Prostate gland (tissue), 2 donors: ENCODE results near the gene HPCA.

ENCODE experiments used
- POLR2A ChIP-seq: fragments of 450-650 bp; IDR thresholded peaks from one replicate; pipeline ENCODE4 v1.6.1; 2016; ENCODE audit warnings: antibody characterized with exemption, mild to moderate bottlenecking
- POLR2AphosphoS5 ChIP-seq: sonication (generic); formaldehyde crosslinking; IDR thresholded peaks from one replicate; pipeline ENCODE4 v1.6.1; 2017; ENCODE audit warnings: antibody characterized with exemption
- TF ChIP-seq, protein P1 (sequence below), 4 experiments: fragments of 200-600 bp in 2 of 4; fragments of 450-650 bp in 2 of 4; sonication (generic) in 2 of 4; IDR thresholded peaks; 1 replicate in 3 of 4; 2 replicates in 1 of 4; pipeline ENCODE4 v1.5.1; 2016 to 2019; ENCODE audit warnings: antibody characterized with exemption in 4 of 4, mild to moderate bottlenecking in 2 of 4, moderate library complexity in 2 of 4

DNA sequence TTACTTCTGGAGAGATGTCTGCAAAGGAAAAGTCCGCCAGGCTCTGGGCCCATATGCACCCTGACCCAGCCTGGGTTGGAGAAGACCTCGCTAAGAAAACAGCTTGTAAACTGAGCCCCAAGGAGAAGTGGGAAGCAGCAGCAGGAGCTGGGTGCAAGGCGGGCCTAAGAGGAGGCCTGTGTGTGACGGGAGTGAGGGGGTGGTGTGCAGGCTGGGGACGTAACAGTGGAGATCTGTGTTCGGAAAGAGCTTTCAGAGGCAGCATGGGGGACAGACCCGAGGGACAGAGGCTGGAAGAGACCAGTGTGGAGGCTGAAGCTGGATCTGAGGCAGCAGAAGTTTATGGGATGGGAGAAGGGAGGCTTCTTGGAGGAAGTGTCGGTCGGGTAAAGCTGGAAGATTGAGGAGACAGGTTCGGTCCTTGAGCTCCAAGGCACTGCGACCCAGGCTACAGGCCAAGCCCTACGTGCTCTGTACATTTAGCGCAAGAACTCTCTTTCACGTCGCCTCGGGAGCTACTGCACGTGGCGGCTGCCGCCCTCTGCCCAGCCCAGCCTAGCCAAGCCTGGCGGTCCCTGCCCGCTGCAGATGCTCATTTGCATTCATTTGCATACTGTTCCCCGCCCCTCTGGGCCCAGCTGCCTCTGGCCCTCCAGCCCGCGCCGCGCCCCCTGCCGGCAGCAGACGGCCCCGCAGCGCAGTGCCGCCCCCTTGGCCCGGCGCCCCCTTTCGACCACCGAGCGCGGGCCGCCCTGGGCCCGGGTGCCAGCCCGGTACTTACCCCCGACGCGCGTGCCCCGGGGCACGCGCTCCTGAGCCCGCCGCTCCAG is 6.3 kb downstream of the HPCA start:
- TF ChIP-seq, protein P1, sequence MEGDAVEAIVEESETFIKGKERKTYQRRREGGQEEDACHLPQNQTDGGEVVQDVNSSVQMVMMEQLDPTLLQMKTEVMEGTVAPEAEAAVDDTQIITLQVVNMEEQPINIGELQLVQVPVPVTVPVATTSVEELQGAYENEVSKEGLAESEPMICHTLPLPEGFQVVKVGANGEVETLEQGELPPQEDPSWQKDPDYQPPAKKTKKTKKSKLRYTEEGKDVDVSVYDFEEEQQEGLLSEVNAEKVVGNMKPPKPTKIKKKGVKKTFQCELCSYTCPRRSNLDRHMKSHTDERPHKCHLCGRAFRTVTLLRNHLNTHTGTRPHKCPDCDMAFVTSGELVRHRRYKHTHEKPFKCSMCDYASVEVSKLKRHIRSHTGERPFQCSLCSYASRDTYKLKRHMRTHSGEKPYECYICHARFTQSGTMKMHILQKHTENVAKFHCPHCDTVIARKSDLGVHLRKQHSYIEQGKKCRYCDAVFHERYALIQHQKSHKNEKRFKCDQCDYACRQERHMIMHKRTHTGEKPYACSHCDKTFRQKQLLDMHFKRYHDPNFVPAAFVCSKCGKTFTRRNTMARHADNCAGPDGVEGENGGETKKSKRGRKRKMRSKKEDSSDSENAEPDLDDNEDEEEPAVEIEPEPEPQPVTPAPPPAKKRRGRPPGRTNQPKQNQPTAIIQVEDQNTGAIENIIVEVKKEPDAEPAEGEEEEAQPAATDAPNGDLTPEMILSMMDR (IDR thresholded peaks at IDR 0.05): peak in 3 of 4 experiments; percentile 10 to 58 (median 13)
- TF ChIP-seq POLR2AphosphoS5 (no peak), POLR2A (no peak)
